ENCODE measurements around the gene CCDC89.
"Not testable (repeated sequence)": the region's sequence is repeated elsewhere in the genome, so short reads cannot be mapped to it uniquely, and the experiment has no call there.

CCDC89 gene

DNA sequence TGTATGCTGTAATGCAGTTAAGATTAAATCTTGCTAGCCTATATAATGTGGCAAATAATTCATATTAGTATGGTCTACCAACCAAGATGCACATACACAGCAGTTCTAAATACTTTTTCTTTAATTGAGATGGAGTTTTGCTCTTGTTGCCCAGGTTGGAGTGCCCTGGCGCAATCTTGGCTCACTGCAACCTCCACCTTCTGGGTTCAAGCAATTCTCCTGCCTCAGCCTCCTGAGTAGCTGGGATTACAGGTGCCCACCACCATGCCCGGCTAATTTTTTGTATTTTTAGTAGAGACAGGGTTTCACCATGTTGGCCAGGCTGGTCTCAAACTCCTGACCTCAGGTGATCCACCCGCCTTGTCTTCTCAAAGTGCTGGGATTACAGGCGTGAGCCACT, 31.7 kb downstream of the CCDC89 start:
- DNase-seq (ENCODE audit: low read depth in 1 of 2, low spot score in 1 of 2): not testable (repeated sequence)

DNA sequence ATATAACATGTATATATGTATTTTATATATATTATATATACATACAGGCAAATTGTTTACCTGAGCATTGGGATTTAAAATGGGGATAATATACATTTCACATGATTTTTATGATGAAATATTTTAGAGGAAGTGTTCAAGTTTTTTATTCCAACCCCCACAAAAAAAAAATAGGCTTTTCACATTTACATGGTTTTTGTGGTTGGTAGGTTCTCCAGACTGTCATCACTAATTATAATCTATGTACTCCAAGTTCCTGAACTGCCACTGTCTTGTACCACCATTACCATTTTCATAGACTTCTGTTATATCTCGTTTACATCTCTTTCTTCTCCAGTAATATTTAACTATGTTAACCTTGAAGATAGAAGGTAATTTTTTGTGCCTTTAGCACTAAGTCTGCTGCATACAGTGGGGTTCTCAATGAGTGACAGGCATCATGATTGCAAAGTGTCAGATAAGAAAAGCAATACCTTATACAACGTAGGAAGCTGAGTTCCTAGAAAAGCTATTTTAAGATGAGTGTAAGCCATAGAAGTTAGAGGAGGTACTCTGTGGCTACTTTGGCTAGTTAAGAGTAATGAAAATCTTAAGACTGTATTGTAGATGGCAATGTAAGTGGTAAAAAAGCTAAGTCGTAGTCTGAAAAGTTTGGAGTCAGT, 33.1 kb downstream of the CCDC89 start:
- no peak for DNase-seq (ENCODE audit: low read depth in 1 of 2, low spot score in 1 of 2)

DNA sequence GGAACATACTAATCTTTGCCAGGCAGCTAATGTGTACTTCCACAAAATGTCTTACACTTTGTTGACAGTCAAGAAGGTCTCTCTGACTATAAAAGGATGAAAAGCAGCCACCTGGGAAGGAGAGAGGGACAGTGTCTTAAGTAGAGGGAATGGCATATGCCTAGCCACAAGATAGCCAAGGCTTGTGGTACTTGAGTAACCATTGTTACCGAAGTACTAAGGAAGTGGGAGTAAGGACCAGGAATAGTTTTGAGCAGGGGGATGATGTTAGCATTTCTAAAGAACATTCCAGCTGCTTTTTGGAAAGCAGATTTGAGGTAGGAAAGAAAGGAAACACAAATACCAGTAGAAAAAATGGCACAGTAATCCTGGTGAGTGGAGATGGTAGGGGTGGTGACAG, 34.9 kb downstream of the CCDC89 start:
- no peak for DNase-seq (ENCODE audit: low read depth in 1 of 2, low spot score in 1 of 2)

DNA sequence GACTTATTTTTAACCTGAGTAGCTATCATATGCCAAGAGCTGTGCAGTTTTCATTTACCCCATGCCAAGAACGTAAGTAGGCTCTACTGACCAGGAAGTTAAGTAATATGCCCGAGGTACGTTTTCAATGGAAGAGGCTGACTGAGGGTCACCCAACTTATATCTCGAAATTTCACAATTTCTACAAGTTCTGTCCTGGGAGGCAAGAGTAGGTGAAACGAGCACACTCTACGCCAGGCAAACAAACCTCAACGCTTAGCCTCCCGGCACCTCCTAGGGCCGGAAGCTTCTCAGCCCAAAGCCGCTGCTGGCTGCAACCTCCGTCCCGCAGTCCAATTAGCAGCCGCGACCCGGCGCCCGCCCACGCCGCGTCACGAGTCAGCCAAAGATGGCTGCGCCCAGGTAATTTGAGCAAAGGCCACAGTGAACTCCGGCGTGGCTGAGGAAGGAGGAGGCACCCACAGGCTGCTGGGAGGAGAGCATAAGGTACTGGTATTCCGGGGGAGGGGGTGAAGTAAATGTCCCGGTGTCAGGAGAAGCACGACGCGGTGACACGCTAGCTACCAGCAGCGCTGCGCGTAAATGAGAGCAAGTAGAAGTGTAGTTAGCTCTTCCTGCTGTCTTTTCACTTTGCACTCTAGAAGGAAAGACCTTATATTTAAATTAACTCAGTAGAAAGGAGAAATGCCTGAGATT, 38.2 kb downstream of the CCDC89 start, which contains the start of gene TMEM126A:
TMEM126A (plus strand) TSS at position 364 of the 696 bp plus-strand sequence. CDS start 2,289 bp downstream, outside the sequence.
- DNase-seq (ENCODE audit: low read depth in 1 of 2, low spot score in 1 of 2): peak; percentile 86 to 89

DNA sequence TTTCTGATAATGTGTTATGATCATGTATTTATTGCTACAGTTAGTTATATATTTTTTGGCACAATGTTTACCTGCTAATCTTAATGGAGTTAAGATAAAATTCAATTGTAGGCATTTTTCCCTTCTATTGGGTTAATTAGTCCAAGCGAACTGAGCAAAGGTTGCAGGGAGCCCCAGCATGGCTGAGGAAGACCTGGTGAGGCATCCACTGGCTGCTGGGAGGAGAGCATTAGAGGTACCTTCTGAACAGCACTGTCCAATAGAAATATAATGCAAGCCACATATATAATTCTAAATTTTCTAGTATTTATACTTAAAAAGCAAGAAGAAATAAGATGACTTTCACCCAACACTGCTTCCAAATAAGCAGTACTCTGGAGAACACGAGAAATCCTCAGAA, 38.9 kb downstream of the CCDC89 start:
- no peak for DNase-seq (ENCODE audit: low read depth in 1 of 2, low spot score in 1 of 2)

DNA sequence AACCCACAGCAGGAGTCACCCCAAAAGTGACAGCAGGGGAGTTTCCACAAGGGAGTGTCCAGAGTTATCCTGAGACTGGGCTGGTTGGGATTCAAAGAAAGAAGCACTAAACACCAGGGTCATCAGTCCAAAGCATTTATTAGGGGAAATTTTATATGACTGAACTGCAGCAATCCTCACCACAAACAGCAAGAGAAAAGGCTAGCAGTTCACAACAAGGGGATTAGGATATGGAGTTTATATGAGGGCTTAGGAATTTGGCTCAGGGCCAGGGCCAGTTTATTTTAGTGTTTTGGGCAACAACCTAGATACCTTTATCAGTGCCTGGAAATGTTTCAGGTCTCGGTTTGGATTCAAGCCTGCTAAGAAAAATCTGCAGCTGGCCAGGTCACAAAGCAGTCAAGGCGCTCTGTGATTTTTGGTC, 42.8 kb downstream of the CCDC89 start:
- DNase-seq (ENCODE audit: low read depth in 1 of 2, low spot score in 1 of 2): no peak

DNA sequence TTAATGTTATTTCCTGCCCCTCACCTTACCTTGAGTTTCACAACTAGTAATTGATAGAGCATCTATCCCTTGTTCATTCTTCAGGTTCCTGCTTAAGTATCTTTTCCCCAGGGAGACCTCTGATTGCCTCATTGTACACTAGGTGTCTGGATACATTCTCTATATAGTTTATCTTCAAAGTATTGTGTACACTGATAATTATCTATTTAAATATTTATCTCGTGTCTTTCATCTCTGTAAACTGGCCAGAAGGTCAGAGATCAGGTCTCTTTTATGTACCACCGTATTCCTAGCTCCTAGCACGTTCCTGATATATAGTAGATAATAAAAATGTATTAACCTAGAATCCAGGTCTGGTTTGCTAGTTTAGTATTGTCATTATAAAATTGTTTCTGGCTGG, 51.2 kb downstream of the CCDC89 start:
- no peak for DNase-seq (ENCODE audit: low read depth in 1 of 2, low spot score in 1 of 2)
